Endodermal cell (in vitro differentiated cells): ENCODE data around the gene ATP9A. TPM values are rescaled to one million over a fixed set of nuclear protein-coding genes. Genes with fewer than 3 reads are reported as not detected.
A peak's percentile ranks its signal among the peaks of the same experiment; 100 is the strongest.
"Not testable (repeated sequence)": the region's sequence is repeated elsewhere in the genome, so short reads cannot be mapped to it uniquely, and the experiment has no call there.

Source experiments
- DNase-seq: peaks from one replicate; pipeline ENCODE4 v3.0.0-alpha.2; 2017
- H3K27ac ChIP-seq: 2 replicates; pipeline ENCODE4 v1.5.1; 2013; ENCODE audit warnings: mild to moderate bottlenecking, low read depth, low read length, moderate library complexity
- H3K27me3 ChIP-seq: 2 replicates; pipeline ENCODE4 v1.6.1; 2013; ENCODE audit warnings: mild to moderate bottlenecking, low read length, moderate library complexity; ENCODE audit not compliant: insufficient read depth, control insufficient read depth, poor library complexity, severe bottlenecking
- H3K36me3 ChIP-seq: 2 replicates; pipeline ENCODE4 v1.7.0; 2013; ENCODE audit warnings: mild to moderate bottlenecking, low read length, moderate library complexity; ENCODE audit not compliant: control insufficient read depth, insufficient read depth
- H3K4me1 ChIP-seq: one replicate; pipeline ENCODE4 v1.7.0; 2013; ENCODE audit warnings: low read length; ENCODE audit not compliant: control insufficient read depth, insufficient read depth
- H3K4me3 ChIP-seq: 2 replicates; pipeline ENCODE4 v1.5.1; 2013; ENCODE audit warnings: mild to moderate bottlenecking, low read length, moderate library complexity
- H3K9ac ChIP-seq: 2 replicates; pipeline ENCODE4 v1.6.1; 2013; ENCODE audit warnings: mild to moderate bottlenecking, low read length, moderate library complexity; ENCODE audit not compliant: poor library complexity, severe bottlenecking; ENCODE audit errors: extremely low read depth
- H3K9me3 ChIP-seq: 2 replicates; pipeline ENCODE4 v1.6.1; 2013; ENCODE audit warnings: mild to moderate bottlenecking, low read length, moderate library complexity; ENCODE audit not compliant: control insufficient read depth
- H3K27ac Mint-ChIP-seq: 2 replicates; pipeline ENCODE4 v1.8.0; 2020; ENCODE audit warnings: mixed read lengths
- H3K27me3 Mint-ChIP-seq: 2 replicates; pipeline ENCODE4 v1.8.0; 2021; ENCODE audit warnings: mild to moderate bottlenecking, mixed read lengths; ENCODE audit not compliant: insufficient read depth
- H3K36me3 Mint-ChIP-seq: 2 replicates; pipeline ENCODE4 v1.8.0; 2020; ENCODE audit warnings: low read depth, mixed read lengths
- H3K4me1 Mint-ChIP-seq: 2 replicates; pipeline ENCODE4 v1.8.0; 2020; ENCODE audit warnings: mixed read lengths
- H3K4me3 Mint-ChIP-seq: 2 replicates; pipeline ENCODE4 v1.8.0; 2020; ENCODE audit warnings: mild to moderate bottlenecking, moderate library complexity, mixed read lengths
- H3K9me3 Mint-ChIP-seq: 2 replicates; pipeline ENCODE4 v1.8.0; 2020; ENCODE audit warnings: mild to moderate bottlenecking, mixed read lengths
- CTCF ChIP-seq: fragments of 200-600 bp; sonication (generic); conservative IDR thresholded peaks from 2 replicates; pipeline ENCODE4 v1.5.0; 2021; ENCODE audit warnings: antibody characterized with exemption, mild to moderate bottlenecking
- WGBS, 2 experiments: methylation state at CpG; one replicate each; pipeline versions ENCODE4 v1.1.5 to v1.1.7; 2013; ENCODE audit warnings: missing lambda C conversion rate in 2 of 2, mixed read lengths in 1 of 2; ENCODE audit not compliant: insufficient coverage in 1 of 2, insufficient read length in 1 of 2; 5-methylcytosine and 5-hydroxymethylcytosine counted together
- total RNA-seq, 2 donors: library from RNA; stranded (reverse); fragmentation: NEBNext Ultra II Directional in 1 of 2; extraction: Animal tissue kit (Norgen Biotek cat#: 25700) in 1 of 2; gene quantifications; 2 replicates in 1 of 2; 3 replicates in 1 of 2; pipeline ENCODE4 v1.2.1, GENCODE V29; 2021

Gene ATP9A
- total RNA-seq, 2 donors from 2014 or later: 26.7 to 27.9 TPM

GRCh38 chr20:51650685-51651134, 117.5 kb downstream of the ATP9A start:
- H3K36me3 Mint-ChIP-seq: peaks cover 42% of the 10 kb centered on the region
- no peak overlapping the region for H3K27ac ChIP-seq

GRCh38 chr20:51648571-51648947, 119.6 kb downstream of the ATP9A start:
- Histone ChIP-seq H3K4me3 (no peak overlapping the region), H3K27ac (no peak overlapping the region), H3K27me3 (no peaks in the 10 kb centered on the region), H3K9ac (no peak overlapping the region), H3K4me1 (peaks cover 3% of the 10 kb centered on the region), H3K36me3 (peaks cover 7% of the 10 kb centered on the region), H3K9me3 (no peaks in the 10 kb centered on the region)
- Mint-ChIP-seq H3K9me3 (no peaks in the 10 kb centered on the region), H3K36me3 (peaks cover 26% of the 10 kb centered on the region), H3K27me3 (no peaks in the 10 kb centered on the region), H3K27ac (no peak overlapping the region), H3K4me3 (no peak overlapping the region), H3K4me1 (peaks cover 5% of the 10 kb centered on the region)
- no peak for TF ChIP-seq CTCF
- no peak for DNase-seq
- 97% methylated on average over 2 of the region's 2 CpGs; no CpG with 5 or more reads in 1 of the 2 experiments for WGBS, 2 experiments

More at GRCh38 chr20:51650685-51651134, 117.5 kb downstream of the ATP9A start:
- peaks cover 14% of the 10 kb centered on the region for H3K36me3 ChIP-seq
- WGBS, 2 experiments: 83 to 85% methylated on average over 4 to 5 of the region's 5 CpGs
- Mint-ChIP-seq H3K27ac (peak overlapping the region; percentile 82), H3K27me3 (no peaks in the 10 kb centered on the region), H3K4me3 (no peak overlapping the region), H3K4me1 (peaks cover 7% of the 10 kb centered on the region), H3K9me3 (no peaks in the 10 kb centered on the region)
- DNase-seq: peak; percentile 32
- H3K9ac ChIP-seq: no peak overlapping the region
- no peaks in the 10 kb centered on the region for H3K27me3 ChIP-seq
- H3K9me3 ChIP-seq: no peaks in the 10 kb centered on the region
- no peak for TF ChIP-seq CTCF
- H3K4me1 ChIP-seq: peaks cover 7% of the 10 kb centered on the region
- no peak overlapping the region for H3K4me3 ChIP-seq

GRCh38 chr20:51647674-51648570, 120.3 kb downstream of the ATP9A start:
- peaks cover 26% of the 10 kb centered on the region for H3K36me3 Mint-ChIP-seq
- no peak overlapping the region for H3K4me3 ChIP-seq
- H3K27me3 Mint-ChIP-seq: no peaks in the 10 kb centered on the region
- peaks cover 5% of the 10 kb centered on the region for H3K4me1 Mint-ChIP-seq
- H3K27ac ChIP-seq: no peak overlapping the region
- no peak overlapping the region for H3K4me3 Mint-ChIP-seq
- H3K9me3 ChIP-seq: no peaks in the 10 kb centered on the region
- no peaks in the 10 kb centered on the region for H3K9me3 Mint-ChIP-seq
- WGBS, 2 experiments: 84 to 86% methylated on average over 15 to 17 of the region's 17 CpGs
- peak; percentile 41 for DNase-seq
- no peak overlapping the region for H3K27ac Mint-ChIP-seq
- peaks cover 7% of the 10 kb centered on the region for H3K36me3 ChIP-seq
- H3K27me3 ChIP-seq: no peaks in the 10 kb centered on the region
- no peak overlapping the region for H3K9ac ChIP-seq
- peaks cover 3% of the 10 kb centered on the region for H3K4me1 ChIP-seq
- no peak for TF ChIP-seq CTCF

GRCh38 chr20:51643810-51644209, 124.4 kb downstream of the ATP9A start:
- H3K4me1 ChIP-seq, H3K4me3 ChIP-seq, H3K36me3 ChIP-seq, DNase-seq, H3K4me1 Mint-ChIP-seq, H3K27ac Mint-ChIP-seq, H3K4me3 Mint-ChIP-seq, H3K27ac ChIP-seq, H3K9ac ChIP-seq, H3K27me3 ChIP-seq, H3K9me3 ChIP-seq, H3K9me3 Mint-ChIP-seq, H3K27me3 Mint-ChIP-seq: not testable (repeated sequence)
- peaks cover 20% of the 10 kb centered on the region for H3K36me3 Mint-ChIP-seq
- WGBS, 2 experiments: 85 to 89% methylated on average over 7 to 8 of the region's 8 CpGs
